ENCODE data around the gene SELENOV. TPM values are rescaled to one million over a fixed set of nuclear protein-coding genes. Genes with fewer than 3 reads are reported as not detected.

SELENOV gene
- total and polyA plus RNA-seq, 8 donors: not detected

GRCh38 chr19:39492225-39492624 lies 22.7 kb upstream of the SELENOV start:
- H3K36me3 ChIP-seq: peaks cover 0 to 26% (median 18%) of the 10 kb centered on the region in 3 donors
- H3K4me3 ChIP-seq: no peak overlapping the region
- 93 to 96% methylated on average over 6 of the region's 6 CpGs for WGBS, 2 donors
- TF ChIP-seq CTCF (IDR thresholded peaks at IDR 0.05): no peak
- H3K27ac ChIP-seq: no peak overlapping the region
- no peaks in the 10 kb centered on the region for H3K4me1 ChIP-seq
- no peaks in the 10 kb centered on the region for H3K9me3 ChIP-seq
- H3K27me3 ChIP-seq: no peaks in the 10 kb centered on the region
- no peak for DNase-seq
- no peak for ATAC-seq
- intact Hi-C loops (cut with DNase I): no loop called here
- FAIRE-seq: no peak

- intact Hi-C loops (cut with DNase I): no loop called here
- DNase-seq (no peak), ATAC-seq (no peak), FAIRE-seq (no peak)
- 88 to 94% methylated on average over 3 of the region's 3 CpGs for WGBS, 2 donors
- Histone ChIP-seq H3K4me1 (peaks cover 0 to under 1% (median under 1%) of the 10 kb centered on the region in 3 donors), H3K27ac (no peak overlapping the region), H3K36me3 (peaks cover 0 to 26% (median 18%) of the 10 kb centered on the region in 3 donors), H3K4me3 (no peak overlapping the region), H3K27me3 (no peaks in the 10 kb centered on the region), H3K9me3 (no peaks in the 10 kb centered on the region)
- no peak for TF ChIP-seq CTCF (IDR thresholded peaks at IDR 0.05)
Measured at GRCh38 chr19:39492788-39493187, 22.2 kb upstream of the SELENOV start.

DNA sequence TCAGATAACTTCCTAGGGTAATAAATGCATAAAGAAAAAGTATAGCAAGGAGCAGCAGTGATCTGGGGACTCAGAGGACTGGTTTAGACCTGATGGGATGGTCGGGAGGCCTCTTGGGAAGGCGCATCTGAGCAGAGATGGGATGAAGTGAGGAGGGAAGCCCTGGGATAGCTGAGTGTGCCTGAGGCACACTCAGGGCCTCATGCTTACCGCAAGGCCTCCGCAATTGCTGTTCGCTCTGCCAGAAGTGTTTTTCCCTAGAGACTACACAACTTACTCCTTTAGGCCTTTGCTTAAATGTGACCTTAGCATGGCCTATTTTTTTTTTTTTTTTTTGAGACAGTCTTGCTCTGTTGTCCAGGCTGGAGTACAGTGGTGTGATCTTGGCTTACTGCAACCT lies 20.3 kb upstream of the SELENOV start:
- 80 to 93% methylated on average over 5 of the region's 5 CpGs for WGBS, 2 donors
- Histone ChIP-seq H3K27ac (no peak overlapping the region), H3K4me3 (no peak overlapping the region), H3K4me1 (peaks cover 6 to 8% (median 7%) of the 10 kb centered on the region in 3 donors), H3K36me3 (peaks cover 0 to 14% (median 3%) of the 10 kb centered on the region in 3 donors), H3K27me3 (peaks cover 0 to 4% (median 2%) of the 10 kb centered on the region in 4 donors), H3K9me3 (no peaks in the 10 kb centered on the region)
- ATAC-seq (no peak), FAIRE-seq (no peak), DNase-seq (no peak)
- TF ChIP-seq CTCF (IDR thresholded peaks at IDR 0.05): no peak
- intact Hi-C loops (cut with DNase I): no loop called here

DNA sequence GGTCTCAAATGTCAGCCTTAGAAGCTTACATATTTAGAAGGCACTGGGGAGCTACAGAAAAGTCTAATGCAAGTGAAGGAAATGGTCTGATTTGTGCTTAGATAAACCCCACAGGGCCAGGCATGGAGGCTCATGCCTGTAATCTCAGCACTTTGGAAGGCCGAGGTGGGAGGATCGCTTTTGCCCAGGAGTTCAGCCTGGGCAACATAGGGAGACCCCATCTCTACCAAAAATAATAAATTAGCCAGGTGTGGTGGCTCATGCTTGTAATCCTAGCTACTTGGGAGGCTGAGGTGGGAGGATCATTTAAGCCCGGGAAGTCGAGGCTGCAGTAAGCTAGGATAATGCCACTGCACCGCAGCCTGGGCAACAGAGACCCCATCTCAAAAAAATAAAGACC lies 18.9 kb upstream of the SELENOV start:
- Histone ChIP-seq H3K36me3 (peaks cover 0 to 1% (median 0%) of the 10 kb centered on the region in 3 donors), H3K4me1 (peaks cover 6 to 8% (median 7%) of the 10 kb centered on the region in 3 donors), H3K4me3 (no peak overlapping the region), H3K27ac (no peak overlapping the region), H3K27me3 (peaks cover 0 to 4% (median 2%) of the 10 kb centered on the region in 4 donors), H3K9me3 (no peaks in the 10 kb centered on the region)
- intact Hi-C loops (cut with DNase I): no loop called here
- no peak for DNase-seq
- WGBS, 2 donors: 53 to 79% methylated on average over 5 of the region's 5 CpGs
- TF ChIP-seq CTCF (IDR thresholded peaks at IDR 0.05): no peak
- no peak for ATAC-seq
- FAIRE-seq: no peak

DNA sequence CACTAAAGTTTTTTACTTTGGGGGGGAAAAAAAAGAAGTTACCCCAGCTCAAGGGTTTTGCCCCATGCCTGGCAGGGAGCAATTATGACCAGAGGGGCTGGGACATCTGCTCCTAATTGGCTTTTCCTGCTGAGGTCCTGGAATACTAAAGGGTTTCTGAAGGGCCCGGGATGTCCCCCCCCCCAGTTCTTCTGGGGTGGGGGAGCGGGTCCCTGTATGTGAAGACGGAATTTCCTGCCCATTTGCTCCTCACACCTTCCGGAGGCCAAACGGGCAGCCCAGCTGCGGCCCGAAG lies 17.3 kb upstream of the SELENOV start:
- ATAC-seq: no peak
- no peak for FAIRE-seq
- TF ChIP-seq CTCF (IDR thresholded peaks at IDR 0.05): no peak
- Histone ChIP-seq H3K9me3 (no peaks in the 10 kb centered on the region), H3K36me3 (no peaks in the 10 kb centered on the region), H3K27me3 (peaks cover 0 to 4% (median 2%) of the 10 kb centered on the region in 4 donors), H3K27ac (no peak overlapping the region), H3K4me1 (peaks cover 6 to 8% (median 7%) of the 10 kb centered on the region in 3 donors), H3K4me3 (peak overlapping the region in 2 of 4 donors; percentile 4 to 17)
- DNase-seq: no peak
- intact Hi-C loops (cut with DNase I): no loop called here
- 0% methylated on average over 7 of the region's 7 CpGs for WGBS, 2 donors
